HepG2 (cell line): ENCODE measurements around the gene EGFL8. TPM values are rescaled to one million over a fixed set of nuclear protein-coding genes. Genes with fewer than 3 reads are reported as not detected.

Experiments used
- ARHGAP35 ChIP-seq: sonication (generic); formaldehyde crosslinking; IDR thresholded peaks from 2 replicates; pipeline ENCODE4 v1.9.0; 2022; ENCODE audit warnings: mild to moderate bottlenecking, inconsistent platforms, moderate library complexity, missing genetic modification reagents, borderline replicate concordance
- ELK4 ChIP-seq: sonication (generic); formaldehyde crosslinking; IDR thresholded peaks from 2 replicates; pipeline ENCODE4 v1.9.0; 2021; ENCODE audit warnings: missing genetic modification reagents, borderline replicate concordance
- KAT7 ChIP-seq: IDR thresholded peaks from 2 replicates; pipeline ENCODE4 v1.6.1; 2018; ENCODE audit warnings: borderline replicate concordance, missing compliant biosample characterization
- KLF11 ChIP-seq: IDR thresholded peaks from 2 replicates; pipeline ENCODE4 v1.6.1; 2016; ENCODE audit warnings: missing compliant biosample characterization
- PHF20 ChIP-seq: sonication (generic); formaldehyde crosslinking; IDR thresholded peaks from 2 replicates; pipeline ENCODE4 v1.5.0; 2020; ENCODE audit warnings: mild to moderate bottlenecking, missing genetic modification reagents
- STAT5B ChIP-seq: sonication (generic); formaldehyde crosslinking; IDR thresholded peaks from 2 replicates; pipeline ENCODE4 v1.4.0; 2020; ENCODE audit warnings: missing genetic modification reagents
- ZNF101 ChIP-seq: sonication (generic); formaldehyde crosslinking; IDR thresholded peaks from 2 replicates; pipeline ENCODE4 v1.4.0; 2020; ENCODE audit warnings: mild to moderate bottlenecking, low read depth, missing genetic modification reagents, borderline replicate concordance
- ZNF350 ChIP-seq: sonication (generic); formaldehyde crosslinking; IDR thresholded peaks from 2 replicates; pipeline ENCODE4 v1.4.0; 2020; ENCODE audit warnings: mild to moderate bottlenecking, low read depth, missing genetic modification reagents, borderline replicate concordance
- ZNF891 ChIP-seq: sonication (generic); formaldehyde crosslinking; IDR thresholded peaks from 2 replicates; pipeline ENCODE4 v1.5.0; 2020; ENCODE audit warnings: mild to moderate bottlenecking, missing genetic modification reagents
- polyA plus RNA-seq, 8 experiments: library from polyadenylated mRNA; depleted of rRNA in 3 of 8; stranded (reverse) in 7 of 8; unstranded in 1 of 8; fragments of >200 nt; fragmentation: Illumina TruSeq in 4 of 8; extraction: Trizol in 4 of 8; gene quantifications; 2 replicates each; pipeline versions ENCODE4 v1.2.1 to v1.2.3, GENCODE V29; 2011 to 2016; ENCODE audit warnings: low read depth in 4 of 8, missing spikeins in 1 of 8, mixed read lengths in 1 of 8; ENCODE audit not compliant: insufficient read depth in 1 of 8
- total RNA-seq, 5 experiments: library from RNA; depleted of rRNA; stranded (reverse); fragments of >200 nt; fragmentation: Illumina TruSeq; extraction: Trizol; gene quantifications; 2 replicates each; pipeline ENCODE4 v1.2.3, GENCODE V29; 2016; ENCODE audit warnings: low read depth in 1 of 5
- TF ChIP-seq, protein P1 (sequence below): sonication (generic); formaldehyde crosslinking; IDR thresholded peaks from 2 replicates; pipeline ENCODE4 v1.4.0; 2020; ENCODE audit warnings: missing genetic modification reagents
- TF ChIP-seq, protein P2 (sequence below): sonication (generic); formaldehyde crosslinking; IDR thresholded peaks from 2 replicates; pipeline ENCODE4 v1.4.0; 2020; ENCODE audit warnings: missing genetic modification reagents, borderline replicate concordance
- TF ChIP-seq, protein P3 (sequence below): sonication (generic); formaldehyde crosslinking; IDR thresholded peaks from 2 replicates; pipeline ENCODE4; 2020; ENCODE audit warnings: missing genetic modification reagents, mild to moderate bottlenecking, borderline replicate concordance

EGFL8 gene
- total and polyA plus RNA-seq, 2 of the 13 experiments (the other 11 are each of a cell fraction or from before 2014, with no cell fraction given): 10.0 to 11.5 TPM

DNA sequence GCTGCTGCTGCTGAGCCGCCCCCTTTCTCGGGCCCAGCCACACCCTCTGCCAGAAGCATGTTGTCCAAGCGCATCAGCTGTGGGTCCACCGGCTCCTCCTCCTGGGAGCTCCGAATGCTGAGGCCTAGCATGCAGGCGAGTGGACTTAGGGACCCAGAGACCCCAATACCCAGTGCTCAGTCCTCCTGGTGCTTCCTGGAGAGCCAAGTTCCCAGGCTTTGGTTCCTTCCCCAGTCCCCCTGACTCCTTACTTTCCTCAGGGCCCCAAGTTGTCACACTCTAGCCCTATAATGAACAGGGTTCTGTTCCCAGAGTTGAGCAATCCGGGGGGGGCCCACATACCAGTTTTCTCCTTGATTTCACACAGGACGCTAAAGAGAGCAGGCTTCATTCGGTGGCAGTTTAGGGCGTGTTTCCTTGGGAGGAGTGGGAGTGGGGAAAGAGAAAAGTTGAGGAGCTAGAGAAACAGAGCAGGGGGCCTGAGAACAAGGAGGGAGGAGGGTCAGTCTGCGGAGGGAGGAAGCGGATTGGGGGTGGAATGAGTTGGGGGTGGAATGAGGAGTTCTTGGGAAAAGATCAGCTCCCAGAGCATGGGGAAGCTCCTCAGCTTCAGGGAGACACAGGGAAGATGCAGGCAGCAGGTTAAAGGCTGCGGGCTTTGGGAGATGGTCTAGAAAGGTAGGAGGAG lies 24.1 kb downstream of the EGFL8 start (continued):
- TF ChIP-seq, protein P1, sequence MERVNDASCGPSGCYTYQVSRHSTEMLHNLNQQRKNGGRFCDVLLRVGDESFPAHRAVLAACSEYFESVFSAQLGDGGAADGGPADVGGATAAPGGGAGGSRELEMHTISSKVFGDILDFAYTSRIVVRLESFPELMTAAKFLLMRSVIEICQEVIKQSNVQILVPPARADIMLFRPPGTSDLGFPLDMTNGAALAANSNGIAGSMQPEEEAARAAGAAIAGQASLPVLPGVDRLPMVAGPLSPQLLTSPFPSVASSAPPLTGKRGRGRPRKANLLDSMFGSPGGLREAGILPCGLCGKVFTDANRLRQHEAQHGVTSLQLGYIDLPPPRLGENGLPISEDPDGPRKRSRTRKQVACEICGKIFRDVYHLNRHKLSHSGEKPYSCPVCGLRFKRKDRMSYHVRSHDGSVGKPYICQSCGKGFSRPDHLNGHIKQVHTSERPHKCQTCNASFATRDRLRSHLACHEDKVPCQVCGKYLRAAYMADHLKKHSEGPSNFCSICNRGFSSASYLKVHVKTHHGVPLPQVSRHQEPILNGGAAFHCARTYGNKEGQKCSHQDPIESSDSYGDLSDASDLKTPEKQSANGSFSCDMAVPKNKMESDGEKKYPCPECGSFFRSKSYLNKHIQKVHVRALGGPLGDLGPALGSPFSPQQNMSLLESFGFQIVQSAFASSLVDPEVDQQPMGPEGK: peak; percentile 34; the same call in 1 of the 2 replicates
- TF ChIP-seq ZNF891 (0 out of 2 replicates have a peak, but pooled peaks have one; percentile 21), ARHGAP35 (CRISPR knock-in tag) (no peak), KLF11 (no peak), ELK4 (CRISPR knock-in tag) (no peak), KAT7 (CRISPR knock-in tag) (no peak), STAT5B (CRISPR knock-in tag) (no peak), PHF20 (CRISPR knock-in tag) (no peak), ZNF101 (CRISPR knock-in tag) (no peak), ZNF350 (CRISPR knock-in tag) (no peak)
- TF ChIP-seq, protein P2, sequence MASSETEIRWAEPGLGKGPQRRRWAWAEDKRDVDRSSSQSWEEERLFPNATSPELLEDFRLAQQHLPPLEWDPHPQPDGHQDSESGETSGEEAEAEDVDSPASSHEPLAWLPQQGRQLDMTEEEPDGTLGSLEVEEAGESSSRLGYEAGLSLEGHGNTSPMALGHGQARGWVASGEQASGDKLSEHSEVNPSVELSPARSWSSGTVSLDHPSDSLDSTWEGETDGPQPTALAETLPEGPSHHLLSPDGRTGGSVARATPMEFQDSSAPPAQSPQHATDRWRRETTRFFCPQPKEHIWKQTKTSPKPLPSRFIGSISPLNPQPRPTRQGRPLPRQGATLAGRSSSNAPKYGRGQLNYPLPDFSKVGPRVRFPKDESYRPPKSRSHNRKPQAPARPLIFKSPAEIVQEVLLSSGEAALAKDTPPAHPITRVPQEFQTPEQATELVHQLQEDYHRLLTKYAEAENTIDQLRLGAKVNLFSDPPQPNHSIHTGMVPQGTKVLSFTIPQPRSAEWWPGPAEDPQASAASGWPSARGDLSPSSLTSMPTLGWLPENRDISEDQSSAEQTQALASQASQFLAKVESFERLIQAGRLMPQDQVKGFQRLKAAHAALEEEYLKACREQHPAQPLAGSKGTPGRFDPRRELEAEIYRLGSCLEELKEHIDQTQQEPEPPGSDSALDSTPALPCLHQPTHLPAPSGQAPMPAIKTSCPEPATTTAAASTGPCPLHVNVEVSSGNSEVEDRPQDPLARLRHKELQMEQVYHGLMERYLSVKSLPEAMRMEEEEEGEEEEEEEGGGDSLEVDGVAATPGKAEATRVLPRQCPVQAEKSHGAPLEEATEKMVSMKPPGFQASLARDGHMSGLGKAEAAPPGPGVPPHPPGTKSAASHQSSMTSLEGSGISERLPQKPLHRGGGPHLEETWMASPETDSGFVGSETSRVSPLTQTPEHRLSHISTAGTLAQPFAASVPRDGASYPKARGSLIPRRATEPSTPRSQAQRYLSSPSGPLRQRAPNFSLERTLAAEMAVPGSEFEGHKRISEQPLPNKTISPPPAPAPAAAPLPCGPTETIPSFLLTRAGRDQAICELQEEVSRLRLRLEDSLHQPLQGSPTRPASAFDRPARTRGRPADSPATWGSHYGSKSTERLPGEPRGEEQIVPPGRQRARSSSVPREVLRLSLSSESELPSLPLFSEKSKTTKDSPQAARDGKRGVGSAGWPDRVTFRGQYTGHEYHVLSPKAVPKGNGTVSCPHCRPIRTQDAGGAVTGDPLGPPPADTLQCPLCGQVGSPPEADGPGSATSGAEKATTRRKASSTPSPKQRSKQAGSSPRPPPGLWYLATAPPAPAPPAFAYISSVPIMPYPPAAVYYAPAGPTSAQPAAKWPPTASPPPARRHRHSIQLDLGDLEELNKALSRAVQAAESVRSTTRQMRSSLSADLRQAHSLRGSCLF (CRISPR knock-in tag): no peak
- TF ChIP-seq, protein P3, sequence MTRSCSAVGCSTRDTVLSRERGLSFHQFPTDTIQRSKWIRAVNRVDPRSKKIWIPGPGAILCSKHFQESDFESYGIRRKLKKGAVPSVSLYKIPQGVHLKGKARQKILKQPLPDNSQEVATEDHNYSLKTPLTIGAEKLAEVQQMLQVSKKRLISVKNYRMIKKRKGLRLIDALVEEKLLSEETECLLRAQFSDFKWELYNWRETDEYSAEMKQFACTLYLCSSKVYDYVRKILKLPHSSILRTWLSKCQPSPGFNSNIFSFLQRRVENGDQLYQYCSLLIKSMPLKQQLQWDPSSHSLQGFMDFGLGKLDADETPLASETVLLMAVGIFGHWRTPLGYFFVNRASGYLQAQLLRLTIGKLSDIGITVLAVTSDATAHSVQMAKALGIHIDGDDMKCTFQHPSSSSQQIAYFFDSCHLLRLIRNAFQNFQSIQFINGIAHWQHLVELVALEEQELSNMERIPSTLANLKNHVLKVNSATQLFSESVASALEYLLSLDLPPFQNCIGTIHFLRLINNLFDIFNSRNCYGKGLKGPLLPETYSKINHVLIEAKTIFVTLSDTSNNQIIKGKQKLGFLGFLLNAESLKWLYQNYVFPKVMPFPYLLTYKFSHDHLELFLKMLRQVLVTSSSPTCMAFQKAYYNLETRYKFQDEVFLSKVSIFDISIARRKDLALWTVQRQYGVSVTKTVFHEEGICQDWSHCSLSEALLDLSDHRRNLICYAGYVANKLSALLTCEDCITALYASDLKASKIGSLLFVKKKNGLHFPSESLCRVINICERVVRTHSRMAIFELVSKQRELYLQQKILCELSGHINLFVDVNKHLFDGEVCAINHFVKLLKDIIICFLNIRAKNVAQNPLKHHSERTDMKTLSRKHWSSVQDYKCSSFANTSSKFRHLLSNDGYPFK (CRISPR knock-in tag): no peak
